Hepatocyte (in vitro differentiated cells): ENCODE results near the gene RGS6. TPM values are rescaled to one million over a fixed set of nuclear protein-coding genes. Genes with fewer than 3 reads are reported as not detected.

Source experiments
- DNase-seq: peaks from one replicate; pipeline ENCODE4 v3.0.0-alpha.2; 2016; ENCODE audit warnings: low spot score
- H2AFZ ChIP-seq: fragments of 200-600 bp; sonication (generic); 2 replicates; pipeline ENCODE4 v1.6.0; 2016; ENCODE audit warnings: antibody characterized with exemption, mild to moderate bottlenecking
- H3K27ac ChIP-seq: fragments of 200-600 bp; sonication (generic); 2 replicates; pipeline ENCODE4 v1.5.1; 2016; ENCODE audit warnings: mild to moderate bottlenecking
- H3K27me3 ChIP-seq: fragments of 200-600 bp; sonication (generic); 2 replicates; pipeline ENCODE4 v1.6.1; 2016
- H3K36me3 ChIP-seq: fragments of 200-600 bp; sonication (generic); replicated peaks from 2 replicates; pipeline ENCODE4 v1.5.1; 2016; ENCODE audit warnings: low read depth; ENCODE audit not compliant: insufficient read depth
- H3K4me1 ChIP-seq: fragments of 200-600 bp; sonication (generic); 2 replicates; pipeline ENCODE4 v1.5.1; 2016; ENCODE audit warnings: mild to moderate bottlenecking, moderate library complexity; ENCODE audit not compliant: insufficient read depth
- H3K4me2 ChIP-seq: fragments of 200-600 bp; sonication (generic); 2 replicates; pipeline ENCODE4 v1.6.0; 2016
- H3K4me3 ChIP-seq: fragments of 200-600 bp; sonication (generic); 2 replicates; pipeline ENCODE4 v1.5.1; 2016; ENCODE audit warnings: mild to moderate bottlenecking
- H3K79me2 ChIP-seq: fragments of 200-600 bp; sonication (generic); 2 replicates; pipeline ENCODE4 v1.6.0; 2017; ENCODE audit warnings: mild to moderate bottlenecking
- H3K9me2 ChIP-seq: fragments of 200-600 bp; sonication (generic); replicated peaks from 2 replicates; pipeline ENCODE4 v1.6.0; 2017; ENCODE audit warnings: mild to moderate bottlenecking; ENCODE audit not compliant: insufficient read depth
- H3K9me3 ChIP-seq: fragments of 200-600 bp; sonication (generic); 2 replicates; pipeline ENCODE4 v1.5.1; 2016; ENCODE audit warnings: low read depth, mild to moderate bottlenecking
- H4K20me1 ChIP-seq: fragments of 200-600 bp; sonication (generic); 2 replicates; pipeline ENCODE4 v1.6.0; 2016; ENCODE audit warnings: mild to moderate bottlenecking; ENCODE audit not compliant: insufficient read depth, poor library complexity, severe bottlenecking
- CTCF ChIP-seq: fragments of 200-600 bp; sonication (generic); IDR thresholded peaks from 2 replicates; pipeline ENCODE4 v1.5.1; 2016; ENCODE audit warnings: antibody characterized with exemption, mild to moderate bottlenecking; ENCODE audit not compliant: poor library complexity
- EZH2 ChIP-seq: fragments of 200-600 bp; sonication (generic); IDR thresholded peaks from 2 replicates; pipeline ENCODE4 v1.6.1; 2016; ENCODE audit warnings: antibody characterized with exemption, mild to moderate bottlenecking, borderline replicate concordance
- EZH2phosphoT487 ChIP-seq: fragments of 200-600 bp; sonication (generic); IDR thresholded peaks from one replicate; pipeline ENCODE4 v1.6.1; 2018; ENCODE audit warnings: antibody characterized with exemption, mild to moderate bottlenecking, low read depth, moderate library complexity; ENCODE audit not compliant: unreplicated experiment, severe bottlenecking
- WGBS: methylation state at CpG from one replicate; pipeline ENCODE4 v1.1.6; 2016; ENCODE audit warnings: low lambda C conversion rate; ENCODE audit errors: missing lambda C conversion rate; 5-methylcytosine and 5-hydroxymethylcytosine counted together
- polyA plus RNA-seq: library from polyadenylated mRNA; unstranded; fragments of >200 nt; fragmentation: Nextera tagmentation; extraction: Ambion mirVana; gene quantifications from 2 replicates; pipeline ENCODE4 v1.2.1, GENCODE V29; 2016
- total RNA-seq: library from RNA; depleted of rRNA; stranded (reverse); fragments of >200 nt; gene quantifications from 2 replicates; pipeline ENCODE4 v1.2.3, GENCODE V29; 2014

Gene RGS6
- total and polyA plus RNA-seq, 2 experiments from 2014 or later: 0.25 to 0.87 TPM

- Histone ChIP-seq H3K79me2 (no peaks in the 10 kb centered on the region), H3K27ac (no peak overlapping the region), H3K9me3 (no peaks in the 10 kb centered on the region), H3K27me3 (no peaks in the 10 kb centered on the region), H3K4me3 (no peak overlapping the region), H3K4me2 (no peak overlapping the region), H3K36me3 (no peaks in the 10 kb centered on the region), H4K20me1 (no peaks in the 10 kb centered on the region), H3K9me2 (no peaks in the 10 kb centered on the region), H3K4me1 (peaks cover 14% of the 10 kb centered on the region), H2AFZ (no peak overlapping the region)
- WGBS: 92% methylated on average over 1 of the region's 1 CpG
- no peak for TF ChIP-seq EZH2phosphoT487
- TF ChIP-seq CTCF: no peak
- TF ChIP-seq EZH2: no peak
- DNase-seq: no peak
These were observed 674.6 kb downstream of the RGS6 start for GRCh38 chr14:72606879-72607278.

DNA sequence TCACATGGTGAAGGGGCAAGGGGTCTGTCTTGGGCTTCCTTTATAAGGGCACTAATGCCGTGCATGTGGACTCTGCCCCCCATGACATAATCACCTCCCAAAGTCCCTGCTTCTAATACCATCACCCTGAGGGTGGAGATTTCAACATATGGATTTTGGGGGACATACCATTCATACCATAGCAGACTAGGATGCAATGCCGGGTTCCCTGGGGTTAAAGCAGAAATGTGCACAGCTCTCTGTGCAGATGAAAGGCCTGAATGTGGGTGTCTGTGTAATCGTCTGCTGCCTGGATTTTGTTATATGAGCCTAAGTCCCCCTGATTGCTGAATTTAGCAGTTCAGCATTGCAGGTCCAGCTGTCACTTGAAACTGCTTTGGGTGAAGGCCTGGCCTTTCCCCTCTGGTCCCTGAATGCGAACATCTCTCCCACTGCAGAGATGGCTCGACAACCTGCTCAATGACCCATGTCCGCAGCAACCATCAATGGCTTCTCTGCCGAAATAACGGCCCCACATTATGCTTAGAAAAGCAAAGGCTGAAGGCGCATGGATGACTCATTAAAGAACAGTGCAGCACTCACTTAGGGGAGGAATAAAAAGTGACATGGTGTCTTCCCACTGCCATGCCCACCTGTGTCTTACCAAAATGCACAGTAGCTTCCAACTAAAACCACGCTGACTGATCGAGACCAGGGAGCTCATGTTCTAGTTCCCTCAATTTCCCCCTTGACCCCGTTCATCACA lies 675.3 kb downstream of the RGS6 start:
- WGBS: 89% methylated on average over 12 of the region's 12 CpGs
- H3K9me2 ChIP-seq: no peaks in the 10 kb centered on the region

GRCh38 chr14:72608391-72609204 lies 676.4 kb downstream of the RGS6 start:
- H3K9me2 ChIP-seq: no peaks in the 10 kb centered on the region
- no peaks in the 10 kb centered on the region for H3K27me3 ChIP-seq
- peak; percentile 49 for DNase-seq
- TF ChIP-seq EZH2phosphoT487: no peak
- no peak for TF ChIP-seq CTCF
- no peak for TF ChIP-seq EZH2
- H3K36me3 ChIP-seq: no peaks in the 10 kb centered on the region
- H3K4me2 ChIP-seq: no peak overlapping the region
- WGBS: 62% methylated on average over 8 of the region's 8 CpGs
- no peak overlapping the region for H3K4me3 ChIP-seq
- H3K4me1 ChIP-seq: peaks cover 14% of the 10 kb centered on the region
- H3K27ac ChIP-seq: peak overlapping the region; percentile 65
- no peaks in the 10 kb centered on the region for H3K9me3 ChIP-seq
- no peaks in the 10 kb centered on the region for H4K20me1 ChIP-seq
- H2AFZ ChIP-seq: no peak overlapping the region
- H3K79me2 ChIP-seq: no peaks in the 10 kb centered on the region

More for the DNA sequence above, 675.3 kb downstream of the RGS6 start:
- no peaks in the 10 kb centered on the region for H4K20me1 ChIP-seq
- H3K79me2 ChIP-seq: no peaks in the 10 kb centered on the region
- H3K27ac ChIP-seq: peak overlapping the region; percentile 65
- no peak overlapping the region for H2AFZ ChIP-seq
- H3K4me1 ChIP-seq: peaks cover 14% of the 10 kb centered on the region
- H3K9me3 ChIP-seq: no peaks in the 10 kb centered on the region
- no peaks in the 10 kb centered on the region for H3K36me3 ChIP-seq
- H3K27me3 ChIP-seq: no peaks in the 10 kb centered on the region
- no peak overlapping the region for H3K4me2 ChIP-seq
- H3K4me3 ChIP-seq: no peak overlapping the region
- no peak for DNase-seq
- no peak for TF ChIP-seq EZH2phosphoT487
- no peak for TF ChIP-seq EZH2
- no peak for TF ChIP-seq CTCF
